Activated naive CD8-positive, alpha-beta T cell treated with anti-CD3 and anti-CD28 coated beads for 36 hours (primary cell): ENCODE results near the gene MACROD2. TPM values are rescaled to one million over a fixed set of nuclear protein-coding genes. Genes with fewer than 3 reads are reported as not detected.

ENCODE experiments used
- DNase-seq: peaks from one replicate; pipeline ENCODE4 v3.0.0; 2021
- H3K27ac Mint-ChIP-seq: one replicate; pipeline ENCODE4 v1.8.0; 2022; ENCODE audit warnings: mild to moderate bottlenecking, moderate library complexity, mixed read lengths
- H3K27me3 Mint-ChIP-seq: one replicate; pipeline ENCODE4 v1.8.0; 2022; ENCODE audit warnings: mild to moderate bottlenecking, mixed read lengths
- H3K36me3 Mint-ChIP-seq: one replicate; pipeline ENCODE4 v1.8.0; 2021; ENCODE audit warnings: mild to moderate bottlenecking, mixed read lengths
- H3K4me1 Mint-ChIP-seq: one replicate; pipeline ENCODE4 v1.8.0; 2021; ENCODE audit warnings: mixed read lengths
- H3K4me3 Mint-ChIP-seq: one replicate; pipeline ENCODE4 v1.8.0; 2022; ENCODE audit warnings: mild to moderate bottlenecking, moderate library complexity, mixed read lengths
- H3K9me3 Mint-ChIP-seq: one replicate; pipeline ENCODE4 v1.8.0; 2022; ENCODE audit warnings: mixed read lengths
- total RNA-seq, 2 experiments: library from RNA; stranded (reverse); gene quantifications; one replicate each; pipeline ENCODE4 v1.2.3, GENCODE V29; 2021

Gene MACROD2
- total RNA-seq, 2 experiments from 2014 or later: 0.12 to 0.14 TPM

- H3K36me3 Mint-ChIP-seq: no peaks in the 10 kb centered on the region
- no peak for DNase-seq
- H3K9me3 Mint-ChIP-seq: no peaks in the 10 kb centered on the region
- no peaks in the 10 kb centered on the region for H3K4me1 Mint-ChIP-seq
- no peaks in the 10 kb centered on the region for H3K27me3 Mint-ChIP-seq
- H3K27ac Mint-ChIP-seq: no peak overlapping the region
- no peak overlapping the region for H3K4me3 Mint-ChIP-seq
These were observed 1225.7 kb downstream of the MACROD2 start for GRCh38 chr20:15220778-15221565.

GRCh38 chr20:15222502-15223330 lies 1227.4 kb downstream of the MACROD2 start:
- Mint-ChIP-seq H3K4me1 (no peaks in the 10 kb centered on the region), H3K27me3 (no peaks in the 10 kb centered on the region), H3K36me3 (no peaks in the 10 kb centered on the region), H3K27ac (no peak overlapping the region), H3K4me3 (no peak overlapping the region), H3K9me3 (no peaks in the 10 kb centered on the region)
- no peak for DNase-seq

GRCh38 chr20:15224199-15224598 lies 1228.9 kb downstream of the MACROD2 start:
- no peaks in the 10 kb centered on the region for H3K27me3 Mint-ChIP-seq
- no peaks in the 10 kb centered on the region for H3K4me1 Mint-ChIP-seq
- H3K4me3 Mint-ChIP-seq: no peak overlapping the region
- H3K36me3 Mint-ChIP-seq: no peaks in the 10 kb centered on the region
- H3K9me3 Mint-ChIP-seq: no peaks in the 10 kb centered on the region
- H3K27ac Mint-ChIP-seq: no peak overlapping the region
- DNase-seq: no peak

GRCh38 chr20:15227102-15227501 lies 1231.8 kb downstream of the MACROD2 start:
- DNase-seq: no peak
- H3K4me3 Mint-ChIP-seq: no peak overlapping the region
- no peaks in the 10 kb centered on the region for H3K36me3 Mint-ChIP-seq
- no peaks in the 10 kb centered on the region for H3K27me3 Mint-ChIP-seq
- no peaks in the 10 kb centered on the region for H3K4me1 Mint-ChIP-seq
- no peak overlapping the region for H3K27ac Mint-ChIP-seq
- no peaks in the 10 kb centered on the region for H3K9me3 Mint-ChIP-seq

GRCh38 chr20:15232243-15232642 lies 1236.9 kb downstream of the MACROD2 start:
- Mint-ChIP-seq H3K4me1 (peaks cover 2% of the 10 kb centered on the region), H3K9me3 (no peaks in the 10 kb centered on the region), H3K4me3 (no peak overlapping the region), H3K36me3 (no peaks in the 10 kb centered on the region), H3K27me3 (no peaks in the 10 kb centered on the region), H3K27ac (no peak overlapping the region)
- DNase-seq: no peak

GRCh38 chr20:15235471-15236198 lies 1240.3 kb downstream of the MACROD2 start:
- H3K4me3 Mint-ChIP-seq: no peak overlapping the region
- H3K4me1 Mint-ChIP-seq: peaks cover 2% of the 10 kb centered on the region
- H3K36me3 Mint-ChIP-seq: no peaks in the 10 kb centered on the region
- H3K27ac Mint-ChIP-seq: no peak overlapping the region
- H3K27me3 Mint-ChIP-seq: no peaks in the 10 kb centered on the region
- H3K9me3 Mint-ChIP-seq: no peaks in the 10 kb centered on the region
- DNase-seq: no peak

GRCh38 chr20:15236812-15237211 lies 1241.5 kb downstream of the MACROD2 start:
- Mint-ChIP-seq H3K4me3 (no peak overlapping the region), H3K36me3 (no peaks in the 10 kb centered on the region), H3K27me3 (no peaks in the 10 kb centered on the region), H3K9me3 (no peaks in the 10 kb centered on the region), H3K4me1 (peaks cover 2% of the 10 kb centered on the region), H3K27ac (no peak overlapping the region)
- no peak for DNase-seq

- Mint-ChIP-seq H3K27ac (no peak overlapping the region), H3K4me3 (no peak overlapping the region), H3K27me3 (no peaks in the 10 kb centered on the region), H3K4me1 (peaks cover 2% of the 10 kb centered on the region), H3K36me3 (no peaks in the 10 kb centered on the region), H3K9me3 (no peaks in the 10 kb centered on the region)
- DNase-seq: no peak
These were observed 1244.4 kb downstream of the MACROD2 start for GRCh38 chr20:15239542-15240206.

- DNase-seq: no peak
- H3K9me3 Mint-ChIP-seq: no peaks in the 10 kb centered on the region
- peaks cover 2% of the 10 kb centered on the region for H3K4me1 Mint-ChIP-seq
- H3K27ac Mint-ChIP-seq: no peak overlapping the region
- H3K36me3 Mint-ChIP-seq: no peaks in the 10 kb centered on the region
- no peak overlapping the region for H3K4me3 Mint-ChIP-seq
- H3K27me3 Mint-ChIP-seq: no peaks in the 10 kb centered on the region
These were observed 1245.5 kb downstream of the MACROD2 start for GRCh38 chr20:15240801-15241200.

- no peak overlapping the region for H3K27ac Mint-ChIP-seq
- no peak overlapping the region for H3K4me3 Mint-ChIP-seq
- no peaks in the 10 kb centered on the region for H3K36me3 Mint-ChIP-seq
- no peaks in the 10 kb centered on the region for H3K9me3 Mint-ChIP-seq
- no peak for DNase-seq
- H3K27me3 Mint-ChIP-seq: no peaks in the 10 kb centered on the region
- peaks cover 2% of the 10 kb centered on the region for H3K4me1 Mint-ChIP-seq
These were observed 1246.4 kb downstream of the MACROD2 start for GRCh38 chr20:15241681-15242080.

GRCh38 chr20:15242773-15243172 lies 1247.5 kb downstream of the MACROD2 start:
- Mint-ChIP-seq H3K27me3 (no peaks in the 10 kb centered on the region), H3K36me3 (no peaks in the 10 kb centered on the region), H3K9me3 (no peaks in the 10 kb centered on the region), H3K4me3 (no peak overlapping the region), H3K27ac (no peak overlapping the region), H3K4me1 (no peaks in the 10 kb centered on the region)
- no peak for DNase-seq

- DNase-seq: no peak
- no peaks in the 10 kb centered on the region for H3K36me3 Mint-ChIP-seq
- no peak overlapping the region for H3K4me3 Mint-ChIP-seq
- peaks cover 1% of the 10 kb centered on the region for H3K9me3 Mint-ChIP-seq
- no peaks in the 10 kb centered on the region for H3K27me3 Mint-ChIP-seq
- no peak overlapping the region for H3K27ac Mint-ChIP-seq
- no peaks in the 10 kb centered on the region for H3K4me1 Mint-ChIP-seq
These were observed 1250.6 kb downstream of the MACROD2 start for GRCh38 chr20:15245896-15246295.

GRCh38 chr20:15248618-15249395 lies 1253.5 kb downstream of the MACROD2 start:
- Mint-ChIP-seq H3K36me3 (no peaks in the 10 kb centered on the region), H3K4me3 (no peak overlapping the region), H3K27me3 (no peaks in the 10 kb centered on the region), H3K4me1 (no peaks in the 10 kb centered on the region), H3K27ac (no peak overlapping the region), H3K9me3 (peaks cover 2% of the 10 kb centered on the region)
- no peak for DNase-seq

GRCh38 chr20:15251171-15251570 lies 1255.9 kb downstream of the MACROD2 start:
- Mint-ChIP-seq H3K27me3 (peaks cover 4% of the 10 kb centered on the region), H3K9me3 (peaks cover 3% of the 10 kb centered on the region), H3K27ac (no peak overlapping the region), H3K4me1 (no peaks in the 10 kb centered on the region), H3K4me3 (no peak overlapping the region), H3K36me3 (no peaks in the 10 kb centered on the region)
- DNase-seq: no peak
